ENCODE results near the gene SLC6A7.

DNA sequence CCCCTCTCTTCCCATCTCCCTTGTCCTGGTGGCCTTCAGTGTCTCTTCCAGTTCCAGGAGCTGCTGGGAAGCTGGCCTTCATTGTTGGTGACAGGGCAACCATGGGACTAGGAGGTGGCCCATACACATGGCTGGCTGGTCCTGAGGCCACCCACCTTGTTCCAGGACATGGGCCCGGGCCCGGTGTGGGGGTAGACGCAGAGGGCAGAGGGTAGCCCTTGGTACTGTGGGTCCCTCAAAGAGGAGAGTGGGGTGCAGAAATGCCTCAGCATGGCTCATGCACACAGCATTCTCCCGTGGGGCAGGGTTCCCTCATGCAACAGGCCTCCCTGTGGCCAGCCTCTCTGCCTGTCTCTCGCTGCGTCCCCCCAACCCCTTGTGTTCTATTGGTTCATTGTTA is 20.8 kb downstream of the SLC6A7 start:
- TF ChIP-seq, protein P1, sequence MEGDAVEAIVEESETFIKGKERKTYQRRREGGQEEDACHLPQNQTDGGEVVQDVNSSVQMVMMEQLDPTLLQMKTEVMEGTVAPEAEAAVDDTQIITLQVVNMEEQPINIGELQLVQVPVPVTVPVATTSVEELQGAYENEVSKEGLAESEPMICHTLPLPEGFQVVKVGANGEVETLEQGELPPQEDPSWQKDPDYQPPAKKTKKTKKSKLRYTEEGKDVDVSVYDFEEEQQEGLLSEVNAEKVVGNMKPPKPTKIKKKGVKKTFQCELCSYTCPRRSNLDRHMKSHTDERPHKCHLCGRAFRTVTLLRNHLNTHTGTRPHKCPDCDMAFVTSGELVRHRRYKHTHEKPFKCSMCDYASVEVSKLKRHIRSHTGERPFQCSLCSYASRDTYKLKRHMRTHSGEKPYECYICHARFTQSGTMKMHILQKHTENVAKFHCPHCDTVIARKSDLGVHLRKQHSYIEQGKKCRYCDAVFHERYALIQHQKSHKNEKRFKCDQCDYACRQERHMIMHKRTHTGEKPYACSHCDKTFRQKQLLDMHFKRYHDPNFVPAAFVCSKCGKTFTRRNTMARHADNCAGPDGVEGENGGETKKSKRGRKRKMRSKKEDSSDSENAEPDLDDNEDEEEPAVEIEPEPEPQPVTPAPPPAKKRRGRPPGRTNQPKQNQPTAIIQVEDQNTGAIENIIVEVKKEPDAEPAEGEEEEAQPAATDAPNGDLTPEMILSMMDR (IDR thresholded peaks at IDR 0.05), result no peak
- no peak for TF ChIP-seq EP300 (IDR thresholded peaks at IDR 0.05)

Data from upper lobe of left lung (tissue), 4 donors.